Stomach (tissue), 9 donors: Measurements from ENCODE around the gene AP5Z1. TPM values are rescaled to one million over a fixed set of nuclear protein-coding genes. Genes with fewer than 3 reads are reported as not detected.
A peak's percentile ranks its signal among the peaks of the same experiment; 100 is the strongest.

Experiments used
- DNase-seq, 2 donors: peaks; one replicate each; pipeline versions ENCODE4 v3.0.0 to v3.0.0-alpha.2; 2013 to 2019
- H3K27ac ChIP-seq, 5 donors: fragments of 200-600 bp in 4 of 5; sonication (generic) in 4 of 5; one replicate each; pipeline ENCODE4 v1.5.1; 2013 to 2019; ENCODE audit warnings: mild to moderate bottlenecking in 1 of 5, moderate library complexity in 1 of 5
- H3K27me3 ChIP-seq, 3 donors: fragments of 200-600 bp; sonication (generic); one replicate each; pipeline ENCODE4 v1.5.1; 2017 to 2019; ENCODE audit warnings: mixed run types in 1 of 3
- H3K36me3 ChIP-seq, 4 donors: fragments of 200-600 bp; sonication (generic); 1 replicate in 3 of 4; 2 replicates in 1 of 4; pipeline ENCODE4 v1.5.1; 2016 to 2019
- H3K4me1 ChIP-seq, 4 donors: fragments of 200-600 bp; sonication (generic); one replicate each; pipeline ENCODE4 v1.5.1; 2016 to 2019
- H3K4me3 ChIP-seq, 4 donors: fragments of 200-600 bp; sonication (generic) in 3 of 4; one replicate each; pipeline ENCODE4 v1.5.1; 2016 to 2019; ENCODE audit warnings: mild to moderate bottlenecking in 1 of 4
- H3K9me3 ChIP-seq, 4 donors: fragments of 200-600 bp; sonication (generic); one replicate each; pipeline ENCODE4 v1.5.1; 2016 to 2019
- EP300 ChIP-seq: sonication (generic); formaldehyde crosslinking; IDR thresholded peaks from one replicate; pipeline ENCODE4 v1.6.1; 2017; ENCODE audit warnings: antibody characterized with exemption
- POLR2A ChIP-seq, 4 donors: fragments of 450-650 bp; IDR thresholded peaks; one replicate each; pipeline ENCODE4 v1.6.1; 2016; ENCODE audit warnings: antibody characterized with exemption in 4 of 4, control low read depth in 2 of 4, mild to moderate bottlenecking in 1 of 4, moderate library complexity in 1 of 4
- POLR2AphosphoS5 ChIP-seq, 3 donors: sonication (generic); formaldehyde crosslinking; IDR thresholded peaks; one replicate each; pipeline ENCODE4 v1.6.1; 2016; ENCODE audit warnings: antibody characterized with exemption in 3 of 3
- WGBS, 5 donors: extraction: QIAGEN DNeasy Blood & Tissue Kit in 3 of 5; methylation state at CpG; one replicate each; pipeline versions ENCODE4 v1.1.5 to v1.1.7; 2013 to 2018; 5-methylcytosine and 5-hydroxymethylcytosine counted together
- intact Hi-C: fragments of 100-400 bp; cut with DNase I; formaldehyde crosslinking; loops from one replicate; pipeline ENCODE4 v1.15.1; 2023; ENCODE audit warnings: low total_unique reads
- polyA plus RNA-seq, 3 donors: library from polyadenylated mRNA; stranded (reverse); fragments of 200-250 nt; gene quantifications; one replicate each; pipeline ENCODE4 v1.2.3, GENCODE V29; 2013
- total RNA-seq, 5 donors: library from RNA; depleted of rRNA; stranded (reverse); fragments of >200 nt; gene quantifications; one replicate each; pipeline versions ENCODE4 v1.1.0 to v1.2.3, GENCODE V29; 2014 to 2016
- TF ChIP-seq, protein P1 (sequence below), 7 experiments: fragments of 450-650 bp in 4 of 7; fragments of 200-600 bp in 3 of 7; sonication (generic) in 3 of 7; IDR thresholded peaks; one replicate each; pipeline ENCODE4 v1.5.1; 2016 to 2019; ENCODE audit warnings: antibody characterized with exemption in 7 of 7, control low read depth in 2 of 7, mild to moderate bottlenecking in 1 of 7
- donor health status: healthy with polysubstance abuse.
- donor health status: Bipolar disorder and iron deficiency.
- donor health status: healthy.

The AP5Z1 gene
- total and polyA plus RNA-seq, 8 donors: 11.6 to 140 (median 42.3) TPM

DNA sequence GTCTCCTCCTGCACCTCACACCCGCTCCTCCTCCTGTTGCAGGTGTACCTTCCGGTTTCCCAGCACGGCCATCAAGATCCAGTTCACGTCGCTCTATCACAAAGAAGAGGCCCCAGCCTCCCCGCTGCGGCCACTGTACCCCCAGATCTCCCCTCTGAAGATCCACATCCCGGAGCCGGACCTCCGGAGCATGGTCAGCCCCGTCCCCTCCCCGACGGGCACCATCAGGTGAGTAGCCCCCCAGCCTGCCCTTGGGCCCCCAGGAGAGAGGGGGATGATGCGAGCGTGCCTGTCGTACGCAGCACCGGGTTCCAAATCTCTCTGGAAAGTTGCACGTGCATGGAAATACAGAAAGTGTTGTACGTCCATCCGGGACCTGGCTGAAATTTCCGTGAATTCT, 34.6 kb upstream of the AP5Z1 start:
- H3K4me1 ChIP-seq: peaks cover 38 to 75% (median 55%) of the 10 kb centered on the region in 4 donors
- H3K27ac ChIP-seq: peak overlapping the region in 1 of 5 donors; percentile 44
- TF ChIP-seq, protein P1, sequence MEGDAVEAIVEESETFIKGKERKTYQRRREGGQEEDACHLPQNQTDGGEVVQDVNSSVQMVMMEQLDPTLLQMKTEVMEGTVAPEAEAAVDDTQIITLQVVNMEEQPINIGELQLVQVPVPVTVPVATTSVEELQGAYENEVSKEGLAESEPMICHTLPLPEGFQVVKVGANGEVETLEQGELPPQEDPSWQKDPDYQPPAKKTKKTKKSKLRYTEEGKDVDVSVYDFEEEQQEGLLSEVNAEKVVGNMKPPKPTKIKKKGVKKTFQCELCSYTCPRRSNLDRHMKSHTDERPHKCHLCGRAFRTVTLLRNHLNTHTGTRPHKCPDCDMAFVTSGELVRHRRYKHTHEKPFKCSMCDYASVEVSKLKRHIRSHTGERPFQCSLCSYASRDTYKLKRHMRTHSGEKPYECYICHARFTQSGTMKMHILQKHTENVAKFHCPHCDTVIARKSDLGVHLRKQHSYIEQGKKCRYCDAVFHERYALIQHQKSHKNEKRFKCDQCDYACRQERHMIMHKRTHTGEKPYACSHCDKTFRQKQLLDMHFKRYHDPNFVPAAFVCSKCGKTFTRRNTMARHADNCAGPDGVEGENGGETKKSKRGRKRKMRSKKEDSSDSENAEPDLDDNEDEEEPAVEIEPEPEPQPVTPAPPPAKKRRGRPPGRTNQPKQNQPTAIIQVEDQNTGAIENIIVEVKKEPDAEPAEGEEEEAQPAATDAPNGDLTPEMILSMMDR (IDR thresholded peaks at IDR 0.05): no peak
- TF ChIP-seq POLR2A (IDR thresholded peaks at IDR 0.05) (no peak), POLR2AphosphoS5 (IDR thresholded peaks at IDR 0.05) (no peak), EP300 (no peak)
- H3K9me3 ChIP-seq: no peaks in the 10 kb centered on the region
- peaks cover 8 to 24% (median 24%) of the 10 kb centered on the region in 4 donors for H3K36me3 ChIP-seq
- no peak for DNase-seq
- no peak overlapping the region for H3K4me3 ChIP-seq
- intact Hi-C loops: no loop called here
- no peaks in the 10 kb centered on the region for H3K27me3 ChIP-seq
- 93 to 97% (median 95%) methylated on average over 21 to 22 of the region's 22 CpGs for WGBS, 5 donors

DNA sequence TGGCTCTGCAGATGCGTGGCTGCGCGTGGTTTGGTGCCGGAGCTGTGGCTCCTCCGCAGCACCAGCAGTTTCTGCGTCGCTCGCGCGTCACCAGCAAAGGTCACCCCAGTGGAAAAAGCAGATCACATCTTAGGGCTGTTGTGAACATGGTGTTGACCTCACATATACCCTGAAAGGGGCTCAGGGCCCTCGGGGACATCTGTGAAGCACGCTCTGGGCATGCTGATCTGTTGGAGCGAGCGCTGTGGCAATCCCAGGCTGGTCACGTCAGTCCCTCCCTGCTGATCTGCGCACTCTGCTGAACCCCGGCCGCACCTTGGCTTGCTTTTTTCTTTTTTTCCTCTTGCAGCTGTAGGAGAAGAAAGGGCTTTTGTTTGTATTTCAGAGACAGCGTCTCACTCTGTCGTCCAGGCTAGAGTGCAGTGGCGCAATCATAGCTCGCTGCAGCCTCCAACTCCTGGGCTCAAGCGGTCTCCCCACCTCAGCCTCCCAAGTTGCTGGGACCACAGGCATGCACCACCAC, 33.3 kb upstream of the AP5Z1 start:
- TF ChIP-seq EP300 (no peak), POLR2A (IDR thresholded peaks at IDR 0.05) (no peak), POLR2AphosphoS5 (IDR thresholded peaks at IDR 0.05) (no peak)
- TF ChIP-seq, protein P1 (IDR thresholded peaks at IDR 0.05): no peak
- peak; percentile 49 to 83 for DNase-seq
- 58 to 87% (median 65%) methylated on average over 23 of the region's 23 CpGs for WGBS, 5 donors
- H3K27ac ChIP-seq: peak overlapping the region in 4 of 5 donors; percentile 9 to 95 (median 90)
- H3K4me1 ChIP-seq: peaks cover 48 to 88% (median 66%) of the 10 kb centered on the region in 4 donors
- intact Hi-C loops: no loop called here
- H3K9me3 ChIP-seq: no peaks in the 10 kb centered on the region
- H3K27me3 ChIP-seq: no peaks in the 10 kb centered on the region
- H3K36me3 ChIP-seq: peaks cover 8 to 26% (median 24%) of the 10 kb centered on the region in 4 donors
- H3K4me3 ChIP-seq: no peak overlapping the region

DNA sequence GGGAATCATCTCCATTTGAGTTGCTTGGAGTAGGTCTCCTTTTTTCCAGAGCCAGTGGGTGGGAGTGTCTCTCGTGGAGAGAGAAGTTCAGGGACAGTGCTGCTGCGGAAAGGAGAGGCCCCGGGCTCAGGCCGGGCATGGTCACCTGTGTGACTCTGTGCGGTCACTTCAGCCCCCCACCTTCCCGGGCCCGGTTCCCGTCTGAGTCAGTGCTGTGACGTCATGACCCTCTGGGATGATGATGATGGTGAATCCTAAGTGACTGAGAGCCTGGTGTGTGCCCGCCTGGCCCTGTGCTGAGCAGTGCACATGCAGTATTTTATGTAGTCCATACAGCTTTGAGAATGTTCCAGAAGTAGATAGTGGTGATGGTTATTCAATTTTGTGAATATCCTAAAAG, 32.6 kb upstream of the AP5Z1 start:
- Histone ChIP-seq H3K4me1 (peaks cover 48 to 88% (median 72%) of the 10 kb centered on the region in 4 donors), H3K27ac (peak overlapping the region in 4 of 5 donors; percentile 88 to 95 (median 90)), H3K27me3 (no peaks in the 10 kb centered on the region), H3K9me3 (no peaks in the 10 kb centered on the region), H3K36me3 (peaks cover 13 to 33% (median 27%) of the 10 kb centered on the region in 4 donors), H3K4me3 (no peak overlapping the region)
- 86 to 94% (median 88%) methylated on average over 9 to 10 of the region's 10 CpGs for WGBS, 5 donors
- no peak for DNase-seq
- intact Hi-C loops: no loop called here
- TF ChIP-seq POLR2A (IDR thresholded peaks at IDR 0.05) (no peak), EP300 (no peak), POLR2AphosphoS5 (IDR thresholded peaks at IDR 0.05) (no peak)
- TF ChIP-seq, protein P1 (IDR thresholded peaks at IDR 0.05): no peak

DNA sequence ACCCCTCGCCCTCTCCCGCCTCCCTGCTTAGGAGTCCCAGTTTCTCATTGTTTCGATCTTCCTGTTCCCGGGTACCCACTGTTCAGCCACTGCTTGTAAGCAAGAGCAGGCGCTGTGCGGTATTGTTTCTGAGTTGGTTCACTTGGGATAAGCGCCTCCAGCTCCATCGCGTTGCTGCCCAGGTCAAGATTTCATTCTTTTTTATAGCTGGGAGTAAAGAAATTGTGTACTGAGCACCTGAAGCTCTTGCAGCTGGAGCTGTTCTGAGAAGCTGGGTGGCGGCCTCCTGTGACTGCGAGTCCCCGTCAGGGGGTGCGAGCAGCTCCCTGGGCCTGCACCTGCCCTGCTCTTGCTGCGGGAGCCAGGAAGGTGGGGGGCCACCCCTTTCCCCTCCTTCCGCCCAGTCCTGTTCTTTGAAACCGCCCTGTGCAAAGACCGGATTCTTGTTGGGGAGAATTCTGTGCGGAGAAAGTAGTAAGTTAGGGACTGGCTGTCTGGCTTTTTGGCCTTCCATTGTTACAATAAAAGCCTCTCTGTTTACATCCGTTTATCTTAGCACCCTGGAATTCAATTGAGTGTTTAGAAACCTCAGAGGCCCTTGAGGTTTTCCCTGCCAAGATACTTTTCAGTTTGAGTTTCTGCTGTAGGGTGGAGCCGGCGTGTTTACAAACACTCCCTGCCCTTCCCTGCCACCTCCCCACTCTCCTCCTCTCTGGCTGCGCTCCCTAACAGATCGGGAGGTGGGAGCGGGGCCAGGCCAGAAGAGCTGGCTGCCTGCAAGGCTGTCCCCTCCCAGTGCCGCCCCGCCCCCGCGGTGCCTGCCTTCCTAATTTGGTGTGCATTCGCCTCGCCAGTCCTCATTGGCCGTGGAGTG, 30.8 kb upstream of the AP5Z1 start:
- peak; percentile 97 to 98 for DNase-seq
- peak overlapping the region; percentile 25 to 35 (median 32) for H3K4me3 ChIP-seq
- 6 to 16% (median 10%) methylated on average over 24 to 31 of the region's 31 CpGs for WGBS, 5 donors
- intact Hi-C loops: no loop called here
- H3K27ac ChIP-seq: peak overlapping the region; percentile 88 to 95 (median 90)
- no peaks in the 10 kb centered on the region for H3K9me3 ChIP-seq
- TF ChIP-seq, protein P1 (IDR thresholded peaks at IDR 0.05): no peak
- TF ChIP-seq EP300 (peak; percentile 11), POLR2AphosphoS5 (IDR thresholded peaks at IDR 0.05) (peak; percentile 79 to 96 (median 93)), POLR2A (IDR thresholded peaks at IDR 0.05) (no peak)
- H3K4me1 ChIP-seq: peaks cover 32 to 83% (median 57%) of the 10 kb centered on the region in 4 donors
- H3K36me3 ChIP-seq: peaks cover 13 to 40% (median 34%) of the 10 kb centered on the region in 4 donors
- H3K27me3 ChIP-seq: no peaks in the 10 kb centered on the region
